Endothelial cell of umbilical vein (primary cell): ENCODE results near the gene PABPC1L. TPM values are rescaled to one million over a fixed set of nuclear protein-coding genes. Genes with fewer than 3 reads are reported as not detected.

Experiments
- BruUV-seq: library from RNA; stranded (reverse); fragments of 400-500 nt; replicated peaks from 2 replicates; lab custom pipeline; 2021; lab: Mats Ljungman, UMichigan
- CTCF ChIA-PET: fragments of 300-600, 350-600 bp; sonication (Branson Sonifier 250); formaldehyde crosslinking; loops from one replicate; lab custom pipeline; 2021; ENCODE audit warnings: antibody characterized with exemption, inconsistent platforms; lab: Charles Lee
- POLR2A ChIA-PET: fragments of 300-600, 350-600 bp; sonication (Branson Sonifier 250); formaldehyde crosslinking; loops from one replicate; lab custom pipeline; 2021; ENCODE audit warnings: antibody characterized with exemption, inconsistent platforms; lab: Charles Lee
- DNase-seq: peaks from one replicate; pipeline ENCODE4 v3.0.0-alpha.2; 2011; ENCODE audit warnings: low read depth, low spot score
- FAIRE-seq: peaks from 2 replicates; lab custom pipeline; 2011; peaks lifted over from hg19 to GRCh38; lab: Jason Lieb, UNC
- H2AFZ ChIP-seq: 2 replicates; pipeline ENCODE4 v1.6.0; 2012; ENCODE audit warnings: low read depth, low read length, control low read depth, inconsistent platforms
- H3K27ac ChIP-seq: 2 replicates; pipeline ENCODE4 v1.5.1; 2011; ENCODE audit warnings: low read depth, mild to moderate bottlenecking, control low read depth, low read length, moderate library complexity; ENCODE audit not compliant: insufficient read depth
- H3K27me3 ChIP-seq, 2 experiments: 2 replicates each; pipeline versions ENCODE4 v1.6.0 to v1.6.1; 2011; ENCODE audit warnings: low read length in 2 of 2, mixed read lengths in 1 of 2; ENCODE audit not compliant: control insufficient read depth in 2 of 2, insufficient read depth in 2 of 2
- H3K36me3 ChIP-seq, 2 experiments: 2 replicates in 1 of 2; 3 replicates in 1 of 2; pipeline ENCODE4 v1.5.1; 2011; ENCODE audit warnings: low read length in 2 of 2, mild to moderate bottlenecking in 1 of 2, moderate library complexity in 1 of 2; ENCODE audit not compliant: control insufficient read depth in 2 of 2, insufficient read depth in 2 of 2; ENCODE audit errors: extremely low read depth in 1 of 2
- H3K4me1 ChIP-seq: 3 replicates; pipeline ENCODE4 v1.5.1; 2011; ENCODE audit warnings: mild to moderate bottlenecking, low read length; ENCODE audit not compliant: control insufficient read depth, insufficient read depth; ENCODE audit errors: extremely low read depth
- H3K4me2 ChIP-seq: 2 replicates; pipeline ENCODE4 v1.6.1; 2011; ENCODE audit warnings: low read length, control low read depth, mixed read lengths; ENCODE audit not compliant: insufficient read depth
- H3K4me3 ChIP-seq, 3 experiments: fragments of 200-600 bp in 1 of 3; sonication (generic), shearing (Covaris generic) in 1 of 3; replicated peaks in 1 of 3; 2 replicates each; pipeline ENCODE4 v1.5.1; 2011 to 2016; ENCODE audit warnings: control low read depth in 3 of 3, low read length in 3 of 3, mild to moderate bottlenecking in 2 of 3, inconsistent platforms in 1 of 3, low read depth in 1 of 3, moderate library complexity in 1 of 3; ENCODE audit not compliant: insufficient read depth in 1 of 3
- H3K79me2 ChIP-seq: 2 replicates; pipeline ENCODE4 v1.6.0; 2012; ENCODE audit warnings: low read length, inconsistent platforms; ENCODE audit not compliant: control insufficient read depth, insufficient read depth
- H3K9ac ChIP-seq: replicated peaks from 2 replicates; pipeline ENCODE3; 2011; ENCODE audit warnings: low read length, control low read depth; ENCODE audit not compliant: insufficient read depth; ENCODE audit errors: extremely low read depth
- H3K9me1 ChIP-seq: replicated peaks from 3 replicates; pipeline ENCODE4 v1.6.0; 2011; ENCODE audit warnings: mild to moderate bottlenecking, low read length; ENCODE audit not compliant: control insufficient read depth, insufficient read depth; ENCODE audit errors: extremely low read depth
- H3K9me3 ChIP-seq: replicated peaks from 2 replicates; pipeline ENCODE4 v1.5.1; 2012; ENCODE audit warnings: low read length, inconsistent platforms; ENCODE audit not compliant: control insufficient read depth, insufficient read depth
- H4K20me1 ChIP-seq: replicated peaks from 2 replicates; pipeline ENCODE3; 2011; ENCODE audit warnings: mild to moderate bottlenecking, low read length; ENCODE audit not compliant: control insufficient read depth, insufficient read depth; ENCODE audit errors: extremely low read depth
- FOS ChIP-seq: IDR thresholded peaks from 2 replicates; pipeline ENCODE4 v1.6.1; 2011; ENCODE audit warnings: mild to moderate bottlenecking, low read length, moderate library complexity, borderline replicate concordance; ENCODE audit not compliant: insufficient read depth
- GATA2 ChIP-seq: IDR thresholded peaks from 2 replicates; pipeline ENCODE4 v1.7.0; 2011; ENCODE audit warnings: low read depth, mild to moderate bottlenecking, moderate library complexity, mixed read lengths, low read length; ENCODE audit not compliant: insufficient read length, insufficient read depth
- JUN ChIP-seq: IDR thresholded peaks from 2 replicates; pipeline ENCODE4 v1.6.1; 2011; ENCODE audit warnings: borderline replicate concordance, low read depth; ENCODE audit not compliant: insufficient read length, insufficient read depth
- MYC ChIP-seq: IDR thresholded peaks from one replicate; pipeline ENCODE4 v1.6.1; 2011; ENCODE audit warnings: mild to moderate bottlenecking, low read depth, low read length
- POLR2A ChIP-seq: IDR thresholded peaks from 2 replicates; pipeline ENCODE4 v1.6.1; 2012; ENCODE audit warnings: low read depth, mild to moderate bottlenecking, control low read depth, low read length
- dilution Hi-C: fragments of 300-500 bp; cut with MboI; formaldehyde crosslinking; loops from one replicate; pipeline ENCODE4 v1.15.0; 2019; ENCODE audit warnings: low sequenced_read_pairs; ENCODE audit not compliant: extremely low pct_ligation_motif_present
- intact Hi-C: fragments of 100-400 bp; cut with micrococcal nuclease; formaldehyde crosslinking; loops from one replicate; pipeline ENCODE4 v1.10.0; 2022
- polyA plus RNA-seq, 4 experiments: library from polyadenylated mRNA; depleted of rRNA in 3 of 4; stranded (reverse) in 3 of 4; unstranded in 1 of 4; fragments of >200 nt; gene quantifications; 2 replicates each; pipeline versions ENCODE4 v1.2.1 to v1.2.3, GENCODE V29; 2011 to 2012; ENCODE audit warnings: missing spikeins in 1 of 4
- total RNA-seq: library from RNA; stranded (reverse); gene quantifications from 2 replicates; pipeline ENCODE4 v1.2.3, GENCODE V29; 2021
- TF ChIP-seq, protein P1 (sequence below), 2 donors: IDR thresholded peaks; 1 replicate in 1 of 2; 2 replicates in 1 of 2; pipeline ENCODE4 v1.5.1; 2011; ENCODE audit warnings: low read length in 2 of 2, mild to moderate bottlenecking in 2 of 2, moderate library complexity in 2 of 2, control low read depth in 1 of 2, inconsistent platforms in 1 of 2, low read depth in 1 of 2; ENCODE audit not compliant: insufficient read depth in 1 of 2; ENCODE audit errors: extremely low read depth in 1 of 2
- TF ChIP-seq, protein P2 (sequence below): IDR thresholded peaks from 2 replicates; pipeline ENCODE4 v1.6.1; 2011; ENCODE audit not compliant: insufficient read depth, insufficient read length

The PABPC1L gene
- total and polyA plus RNA-seq, 2 donors (not counting 3 experiments of a cell fraction or from before 2014, with no cell fraction given) = 7.8 to 12.6 TPM

DNA sequence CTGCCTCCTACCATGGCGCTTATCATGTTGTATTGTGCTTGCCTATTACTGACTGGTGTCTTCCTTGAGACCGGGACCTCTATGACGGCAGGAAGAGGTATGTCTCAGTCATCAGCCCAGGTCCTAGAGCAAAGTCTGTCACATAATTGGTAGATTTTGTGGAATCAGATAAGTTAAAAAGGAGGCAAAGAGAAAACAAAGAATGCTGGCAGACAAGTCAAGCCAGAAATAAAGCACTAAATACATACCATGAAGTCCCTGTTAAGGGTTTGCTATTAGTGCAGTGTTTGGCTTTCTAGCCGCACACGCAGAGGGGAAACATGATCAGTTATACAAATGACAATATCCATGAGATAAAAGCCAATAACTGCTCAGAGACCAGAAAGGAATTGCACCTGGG lies 44.4 kb downstream of the PABPC1L start:
- TF ChIP-seq, protein P1, sequence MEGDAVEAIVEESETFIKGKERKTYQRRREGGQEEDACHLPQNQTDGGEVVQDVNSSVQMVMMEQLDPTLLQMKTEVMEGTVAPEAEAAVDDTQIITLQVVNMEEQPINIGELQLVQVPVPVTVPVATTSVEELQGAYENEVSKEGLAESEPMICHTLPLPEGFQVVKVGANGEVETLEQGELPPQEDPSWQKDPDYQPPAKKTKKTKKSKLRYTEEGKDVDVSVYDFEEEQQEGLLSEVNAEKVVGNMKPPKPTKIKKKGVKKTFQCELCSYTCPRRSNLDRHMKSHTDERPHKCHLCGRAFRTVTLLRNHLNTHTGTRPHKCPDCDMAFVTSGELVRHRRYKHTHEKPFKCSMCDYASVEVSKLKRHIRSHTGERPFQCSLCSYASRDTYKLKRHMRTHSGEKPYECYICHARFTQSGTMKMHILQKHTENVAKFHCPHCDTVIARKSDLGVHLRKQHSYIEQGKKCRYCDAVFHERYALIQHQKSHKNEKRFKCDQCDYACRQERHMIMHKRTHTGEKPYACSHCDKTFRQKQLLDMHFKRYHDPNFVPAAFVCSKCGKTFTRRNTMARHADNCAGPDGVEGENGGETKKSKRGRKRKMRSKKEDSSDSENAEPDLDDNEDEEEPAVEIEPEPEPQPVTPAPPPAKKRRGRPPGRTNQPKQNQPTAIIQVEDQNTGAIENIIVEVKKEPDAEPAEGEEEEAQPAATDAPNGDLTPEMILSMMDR (IDR thresholded peaks at IDR 0.05; ENCODE audit: extremely low read depth in 1 of 2, insufficient read depth in 1 of 2, low read depth in 1 of 2, low read length in 2 of 2) = no peak
- TF ChIP-seq POLR2A (no peak), FOS (no peak), MYC (no peak), GATA2 (no peak), JUN (no peak)
- TF ChIP-seq, protein P2, sequence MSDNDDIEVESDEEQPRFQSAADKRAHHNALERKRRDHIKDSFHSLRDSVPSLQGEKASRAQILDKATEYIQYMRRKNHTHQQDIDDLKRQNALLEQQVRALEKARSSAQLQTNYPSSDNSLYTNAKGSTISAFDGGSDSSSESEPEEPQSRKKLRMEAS = no peak
- POLR2A ChIA-PET = no interaction called here

More for the DNA sequence above, 44.4 kb downstream of the PABPC1L start:
- DNase-seq (no peak), FAIRE-seq (no peak)
- no TSS peak for BruUV-seq
- CTCF ChIA-PET = interaction anchor here (1.6 kb wide), 1 partner anchor 336 kb away, joined by 3 read pairs; no protein-coding TSS in a partner anchor
- no peak overlapping the region for H3K4me2 ChIP-seq
- H2AFZ ChIP-seq = no peak overlapping the region
- no peak overlapping the region for H3K27ac ChIP-seq
- H3K4me1 ChIP-seq = peaks cover 12% of the 10 kb centered on the region
- no peak overlapping the region for H3K4me3 ChIP-seq
- no peaks in the 10 kb centered on the region for H4K20me1 ChIP-seq
- no peaks in the 10 kb centered on the region for H3K9me3 ChIP-seq
- dilution Hi-C loops = no loop called here
- no peaks in the 10 kb centered on the region for H3K27me3 ChIP-seq
- H3K79me2 ChIP-seq = peaks cover 50% of the 10 kb centered on the region
- intact Hi-C loops = no loop called here
- H3K9me1 ChIP-seq = no peaks in the 10 kb centered on the region
- peaks cover 49 to 51% of the 10 kb centered on the region in 2 experiments for H3K36me3 ChIP-seq
- H3K9ac ChIP-seq = no peak overlapping the region
